LNCAP (cell line): Measurements from ENCODE around the gene CD7.

ENCODE experiments used
- CTCF ChIP-seq: fragments of 450-650 bp; IDR thresholded peaks from 2 replicates; pipeline ENCODE4 v1.5.1; 2017; ENCODE audit warnings: mild to moderate bottlenecking

The CD7 gene

GRCh38 chr17:82297280-82297713 lies 20.1 kb downstream of the CD7 start:
- no peak for TF ChIP-seq CTCF

- TF ChIP-seq CTCF: no peak
Measured at GRCh38 chr17:82296511-82297279, 20.7 kb downstream of the CD7 start.

- no peak for TF ChIP-seq CTCF
Measured at GRCh38 chr17:82295472-82295814, 22.0 kb downstream of the CD7 start.

- no peak for TF ChIP-seq CTCF
Measured at GRCh38 chr17:82294064-82294773, 23.2 kb downstream of the CD7 start.

GRCh38 chr17:82292251-82293154 lies 24.9 kb downstream of the CD7 start:
- no peak for TF ChIP-seq CTCF

- TF ChIP-seq CTCF: no peak
Measured at GRCh38 chr17:82291582-82292250, 25.7 kb downstream of the CD7 start.
